ENCODE results near the gene DNPEP. TPM values are rescaled to one million over a fixed set of nuclear protein-coding genes. Genes with fewer than 3 reads are reported as not detected.
A peak's percentile ranks its signal among the peaks of the same experiment; 100 is the strongest.

Gene DNPEP
- 24.9 TPM for total RNA-seq

- Histone ChIP-seq H3K27me3 (ENCODE audit: insufficient read depth, low read length) (no peaks in the 10 kb centered on the region), H3K9me3 (ENCODE audit: low read depth, low read length) (no peaks in the 10 kb centered on the region), H3K4me1 (ENCODE audit: insufficient read depth, low read length) (peaks cover 21% of the 10 kb centered on the region), H3K4me3 (ENCODE audit: low read length) (peak within 1 kb of the TSS; percentile 87)
These were observed at the start of gene DNPEP for GRCh38 chr2:219387306-219388120. Gene DNPEP (minus strand): TSS chr2:219387912. CDS start chr2:219387794, 118 bp downstream.

GRCh38 chr2:219437141-219437540, 49.4 kb upstream of the DNPEP start:
- H3K27me3 ChIP-seq (ENCODE audit: insufficient read depth, low read length) = peaks cover 50% of the 10 kb centered on the region
- H3K4me1 ChIP-seq (ENCODE audit: insufficient read depth, low read length) = no peaks in the 10 kb centered on the region
- no peak overlapping the region for H3K4me3 ChIP-seq (ENCODE audit: low read length)
- no peaks in the 10 kb centered on the region for H3K9me3 ChIP-seq (ENCODE audit: low read depth, low read length)

- Histone ChIP-seq H3K9me3 (ENCODE audit: low read depth, low read length) (no peaks in the 10 kb centered on the region), H3K4me3 (ENCODE audit: low read length) (no peak overlapping the region), H3K27me3 (ENCODE audit: insufficient read depth, low read length) (peaks cover 50% of the 10 kb centered on the region)
These were observed 48.8 kb upstream of the DNPEP start for GRCh38 chr2:219436491-219436890.

GRCh38 chr2:219435701-219436100, 48.0 kb upstream of the DNPEP start:
- H3K27me3 ChIP-seq (ENCODE audit: insufficient read depth, low read length) = peaks cover 42% of the 10 kb centered on the region
- H3K9me3 ChIP-seq (ENCODE audit: low read depth, low read length) = no peaks in the 10 kb centered on the region
- H3K4me1 ChIP-seq (ENCODE audit: insufficient read depth, low read length) = no peaks in the 10 kb centered on the region
- no peak overlapping the region for H3K4me3 ChIP-seq (ENCODE audit: low read length)

More at GRCh38 chr2:219436491-219436890, 48.8 kb upstream of the DNPEP start:
- no peaks in the 10 kb centered on the region for H3K4me1 ChIP-seq (ENCODE audit: insufficient read depth, low read length)

GRCh38 chr2:219434718-219435525, 47.2 kb upstream of the DNPEP start, which contains the start of gene SPEG:
Gene SPEG (plus strand): TSS chr2:219434843. CDS start chr2:219434978, 135 bp downstream.
- Histone ChIP-seq H3K9me3 (ENCODE audit: low read depth, low read length) (no peaks in the 10 kb centered on the region), H3K4me3 (ENCODE audit: low read length) (no peak within 1 kb of the TSS), H3K4me1 (ENCODE audit: insufficient read depth, low read length) (no peaks in the 10 kb centered on the region), H3K27me3 (ENCODE audit: insufficient read depth, low read length) (peaks cover 39% of the 10 kb centered on the region)

- Histone ChIP-seq H3K4me1 (ENCODE audit: insufficient read depth, low read length) (no peaks in the 10 kb centered on the region), H3K9me3 (ENCODE audit: low read depth, low read length) (no peaks in the 10 kb centered on the region), H3K27me3 (ENCODE audit: insufficient read depth, low read length) (peaks cover 39% of the 10 kb centered on the region), H3K4me3 (ENCODE audit: low read length) (no peak overlapping the region)
These were observed 46.7 kb upstream of the DNPEP start for GRCh38 chr2:219434468-219434717.

- Histone ChIP-seq H3K4me1 (ENCODE audit: insufficient read depth, low read length) (no peaks in the 10 kb centered on the region), H3K9me3 (ENCODE audit: low read depth, low read length) (no peaks in the 10 kb centered on the region), H3K27me3 (ENCODE audit: insufficient read depth, low read length) (peaks cover 39% of the 10 kb centered on the region)
These were observed 46.2 kb upstream of the DNPEP start for GRCh38 chr2:219433666-219434467.

GRCh38 chr2:219430633-219431615, 43.2 kb upstream of the DNPEP start:
- Histone ChIP-seq H3K9me3 (ENCODE audit: low read depth, low read length) (no peaks in the 10 kb centered on the region), H3K4me1 (ENCODE audit: insufficient read depth, low read length) (no peaks in the 10 kb centered on the region), H3K27me3 (ENCODE audit: insufficient read depth, low read length) (peaks cover 27% of the 10 kb centered on the region), H3K4me3 (ENCODE audit: low read length) (no peak overlapping the region)

More at GRCh38 chr2:219433666-219434467, 46.2 kb upstream of the DNPEP start:
- H3K4me3 ChIP-seq (ENCODE audit: low read length) = no peak overlapping the region

GRCh38 chr2:219429958-219430606, 42.4 kb upstream of the DNPEP start:
- Histone ChIP-seq H3K27me3 (ENCODE audit: insufficient read depth, low read length) (peaks cover 19% of the 10 kb centered on the region), H3K9me3 (ENCODE audit: low read depth, low read length) (no peaks in the 10 kb centered on the region), H3K4me1 (ENCODE audit: insufficient read depth, low read length) (no peaks in the 10 kb centered on the region), H3K4me3 (ENCODE audit: low read length) (no peak overlapping the region)

GRCh38 chr2:219428469-219428868, 40.8 kb upstream of the DNPEP start:
- no peaks in the 10 kb centered on the region for H3K9me3 ChIP-seq (ENCODE audit: low read depth, low read length)
- no peak overlapping the region for H3K4me3 ChIP-seq (ENCODE audit: low read length)
- H3K27me3 ChIP-seq (ENCODE audit: insufficient read depth, low read length) = peaks cover 6% of the 10 kb centered on the region
- no peaks in the 10 kb centered on the region for H3K4me1 ChIP-seq (ENCODE audit: insufficient read depth, low read length)

- H3K27me3 ChIP-seq (ENCODE audit: insufficient read depth, low read length) = no peaks in the 10 kb centered on the region
- H3K9me3 ChIP-seq (ENCODE audit: low read depth, low read length) = no peaks in the 10 kb centered on the region
- H3K4me1 ChIP-seq (ENCODE audit: insufficient read depth, low read length) = no peaks in the 10 kb centered on the region
- no peak overlapping the region for H3K4me3 ChIP-seq (ENCODE audit: low read length)
These were observed 38.9 kb upstream of the DNPEP start for GRCh38 chr2:219426534-219427136.

- Histone ChIP-seq H3K27me3 (ENCODE audit: insufficient read depth, low read length) (no peaks in the 10 kb centered on the region), H3K4me1 (ENCODE audit: insufficient read depth, low read length) (no peaks in the 10 kb centered on the region), H3K9me3 (ENCODE audit: low read depth, low read length) (no peaks in the 10 kb centered on the region), H3K4me3 (ENCODE audit: low read length) (no peak overlapping the region)
These were observed 38.3 kb upstream of the DNPEP start for GRCh38 chr2:219426068-219426443.

GRCh38 chr2:219425238-219426067, 37.7 kb upstream of the DNPEP start:
- Histone ChIP-seq H3K4me1 (ENCODE audit: insufficient read depth, low read length) (no peaks in the 10 kb centered on the region), H3K27me3 (ENCODE audit: insufficient read depth, low read length) (no peaks in the 10 kb centered on the region), H3K9me3 (ENCODE audit: low read depth, low read length) (no peaks in the 10 kb centered on the region), H3K4me3 (ENCODE audit: low read length) (no peak overlapping the region)
